Heart left ventricle (tissue), 13 donors: ENCODE data around the gene CABP2.

ENCODE experiments used
- POLR2A ChIP-seq, 2 donors: fragments of 450-650 bp; IDR thresholded peaks; one replicate each; pipeline ENCODE4 v1.6.1; 2017; ENCODE audit warnings: antibody characterized with exemption in 2 of 2, mild to moderate bottlenecking in 2 of 2, moderate library complexity in 2 of 2
- TF ChIP-seq, protein P1 (sequence below), 12 donors: fragments of 200-600 bp; sonication (generic) in 4 of 12; IDR thresholded peaks; one replicate each; pipeline versions ENCODE4 v1.5.0 to v1.8.0; 2018 to 2022; ENCODE audit warnings: antibody characterized with exemption in 12 of 12, mild to moderate bottlenecking in 5 of 12
- donor health status: ischemic (EF 13 %, LVEDD 7.1; RV severe dilation, severe dysfunction).
- donor health status: DM: no; HTN: yes; CAD: no.
- donor health status: DM: no; HTN: no; CAD: no.
- donor health status: ischemic (EF 25% LVEDD 6.9; RV normal size, moderate dysfunction).
- donor health status: ischemic (EF 25% LVEDD 5.7; RV mildly dilated, moderate dysfunction).
- donor health status: ischemic (EF 35%, LVEDD 5.7; RV mildly dilated, moderate dysfunction).
- donor health status: nonischemic (EF 11% LVEDD 7.7; RV severe dilation, severe dysfunction).
- donor health status: DM: yes; HTN: yes; CAD: no.
- donor health status: PGD.
- donor health status: ischemic (EF 29% LVEDD 5.4; RV normal size, mild dysfunction).
- donor health status: nonischemic (EF 23%, LVEDD 6.1; RV moderate dilation, normal function).

- TF ChIP-seq, protein P1, sequence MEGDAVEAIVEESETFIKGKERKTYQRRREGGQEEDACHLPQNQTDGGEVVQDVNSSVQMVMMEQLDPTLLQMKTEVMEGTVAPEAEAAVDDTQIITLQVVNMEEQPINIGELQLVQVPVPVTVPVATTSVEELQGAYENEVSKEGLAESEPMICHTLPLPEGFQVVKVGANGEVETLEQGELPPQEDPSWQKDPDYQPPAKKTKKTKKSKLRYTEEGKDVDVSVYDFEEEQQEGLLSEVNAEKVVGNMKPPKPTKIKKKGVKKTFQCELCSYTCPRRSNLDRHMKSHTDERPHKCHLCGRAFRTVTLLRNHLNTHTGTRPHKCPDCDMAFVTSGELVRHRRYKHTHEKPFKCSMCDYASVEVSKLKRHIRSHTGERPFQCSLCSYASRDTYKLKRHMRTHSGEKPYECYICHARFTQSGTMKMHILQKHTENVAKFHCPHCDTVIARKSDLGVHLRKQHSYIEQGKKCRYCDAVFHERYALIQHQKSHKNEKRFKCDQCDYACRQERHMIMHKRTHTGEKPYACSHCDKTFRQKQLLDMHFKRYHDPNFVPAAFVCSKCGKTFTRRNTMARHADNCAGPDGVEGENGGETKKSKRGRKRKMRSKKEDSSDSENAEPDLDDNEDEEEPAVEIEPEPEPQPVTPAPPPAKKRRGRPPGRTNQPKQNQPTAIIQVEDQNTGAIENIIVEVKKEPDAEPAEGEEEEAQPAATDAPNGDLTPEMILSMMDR (IDR thresholded peaks at IDR 0.05) = no peak
- no peak for TF ChIP-seq POLR2A (IDR thresholded peaks at IDR 0.05)
These were observed 33.1 kb downstream of the CABP2 start for GRCh38 chr11:67489885-67490726.
